Hepatocyte (in vitro differentiated cells): ENCODE data around the gene BUD31. TPM values are rescaled to one million over a fixed set of nuclear protein-coding genes. Genes with fewer than 3 reads are reported as not detected.

Experiments used
- DNase-seq: peaks from one replicate; pipeline ENCODE4 v3.0.0-alpha.2; 2016; ENCODE audit warnings: low spot score
- H2AFZ ChIP-seq: fragments of 200-600 bp; sonication (generic); 2 replicates; pipeline ENCODE4 v1.6.0; 2016; ENCODE audit warnings: antibody characterized with exemption, mild to moderate bottlenecking
- H3K27ac ChIP-seq: fragments of 200-600 bp; sonication (generic); 2 replicates; pipeline ENCODE4 v1.5.1; 2016; ENCODE audit warnings: mild to moderate bottlenecking
- H3K27me3 ChIP-seq: fragments of 200-600 bp; sonication (generic); 2 replicates; pipeline ENCODE4 v1.6.1; 2016
- H3K36me3 ChIP-seq: fragments of 200-600 bp; sonication (generic); replicated peaks from 2 replicates; pipeline ENCODE4 v1.5.1; 2016; ENCODE audit warnings: low read depth; ENCODE audit not compliant: insufficient read depth
- H3K4me1 ChIP-seq: fragments of 200-600 bp; sonication (generic); 2 replicates; pipeline ENCODE4 v1.5.1; 2016; ENCODE audit warnings: mild to moderate bottlenecking, moderate library complexity; ENCODE audit not compliant: insufficient read depth
- H3K4me2 ChIP-seq: fragments of 200-600 bp; sonication (generic); 2 replicates; pipeline ENCODE4 v1.6.0; 2016
- H3K4me3 ChIP-seq: fragments of 200-600 bp; sonication (generic); 2 replicates; pipeline ENCODE4 v1.5.1; 2016; ENCODE audit warnings: mild to moderate bottlenecking
- H3K79me2 ChIP-seq: fragments of 200-600 bp; sonication (generic); 2 replicates; pipeline ENCODE4 v1.6.0; 2017; ENCODE audit warnings: mild to moderate bottlenecking
- H3K9me2 ChIP-seq: fragments of 200-600 bp; sonication (generic); replicated peaks from 2 replicates; pipeline ENCODE4 v1.6.0; 2017; ENCODE audit warnings: mild to moderate bottlenecking; ENCODE audit not compliant: insufficient read depth
- H3K9me3 ChIP-seq: fragments of 200-600 bp; sonication (generic); 2 replicates; pipeline ENCODE4 v1.5.1; 2016; ENCODE audit warnings: low read depth, mild to moderate bottlenecking
- H4K20me1 ChIP-seq: fragments of 200-600 bp; sonication (generic); 2 replicates; pipeline ENCODE4 v1.6.0; 2016; ENCODE audit warnings: mild to moderate bottlenecking; ENCODE audit not compliant: insufficient read depth, poor library complexity, severe bottlenecking
- CTCF ChIP-seq: fragments of 200-600 bp; sonication (generic); IDR thresholded peaks from 2 replicates; pipeline ENCODE4 v1.5.1; 2016; ENCODE audit warnings: antibody characterized with exemption, mild to moderate bottlenecking; ENCODE audit not compliant: poor library complexity
- EZH2 ChIP-seq: fragments of 200-600 bp; sonication (generic); IDR thresholded peaks from 2 replicates; pipeline ENCODE4 v1.6.1; 2016; ENCODE audit warnings: antibody characterized with exemption, mild to moderate bottlenecking, borderline replicate concordance
- EZH2phosphoT487 ChIP-seq: fragments of 200-600 bp; sonication (generic); IDR thresholded peaks from one replicate; pipeline ENCODE4 v1.6.1; 2018; ENCODE audit warnings: antibody characterized with exemption, mild to moderate bottlenecking, low read depth, moderate library complexity; ENCODE audit not compliant: unreplicated experiment, severe bottlenecking
- WGBS: methylation state at CpG from one replicate; pipeline ENCODE4 v1.1.6; 2016; ENCODE audit warnings: low lambda C conversion rate; ENCODE audit errors: missing lambda C conversion rate; 5-methylcytosine and 5-hydroxymethylcytosine counted together
- polyA plus RNA-seq: library from polyadenylated mRNA; unstranded; fragments of >200 nt; fragmentation: Nextera tagmentation; extraction: Ambion mirVana; gene quantifications from 2 replicates; pipeline ENCODE4 v1.2.1, GENCODE V29; 2016
- total RNA-seq: library from RNA; depleted of rRNA; stranded (reverse); fragments of >200 nt; gene quantifications from 2 replicates; pipeline ENCODE4 v1.2.3, GENCODE V29; 2014

BUD31 gene
- 77.5 and 87.7 TPM in 2 replicates for total RNA-seq
- 233 and 235 TPM in 2 replicates for polyA plus RNA-seq

- Histone ChIP-seq H3K9me3 (no peaks in the 10 kb centered on the region), H3K4me3 (peak within 1 kb of the TSS; percentile 57), H4K20me1 (peaks cover 31% of the 10 kb centered on the region), H2AFZ (peak within 1 kb of the TSS; percentile 72), H3K27ac (peak within 1 kb of the TSS; percentile 95), H3K9me2 (no peaks in the 10 kb centered on the region), H3K4me2 (peak within 1 kb of the TSS; percentile 87), H3K79me2 (peaks cover 83% of the 10 kb centered on the region), H3K4me1 (peaks cover 23% of the 10 kb centered on the region), H3K27me3 (no peaks in the 10 kb centered on the region), H3K36me3 (no peaks in the 10 kb centered on the region)
- peak; percentile 94 for DNase-seq
- WGBS: under 1% methylated on average over 68 of the region's 72 CpGs
- TF ChIP-seq EZH2 (no peak), CTCF (no peak), EZH2phosphoT487 (no peak)
Measured at GRCh38 chr7:99408379-99409191, at the start of gene BUD31, which contains the start of gene PDAP1. BUD31 (plus strand) TSS chr7:99408969; CDS start chr7:99411093, 2,124 bp downstream. PDAP1 (minus strand) TSS chr7:99408597; CDS start chr7:99408548, 49 bp downstream.

GRCh38 chr7:99359465-99360154 lies 49.2 kb upstream of the BUD31 start:
- no peaks in the 10 kb centered on the region for H3K27me3 ChIP-seq
- no peak overlapping the region for H3K4me2 ChIP-seq
- no peaks in the 10 kb centered on the region for H3K4me1 ChIP-seq
- H3K9me3 ChIP-seq: no peaks in the 10 kb centered on the region
- no peak overlapping the region for H2AFZ ChIP-seq
- H3K27ac ChIP-seq: no peak overlapping the region
- H3K4me3 ChIP-seq: no peak overlapping the region
- DNase-seq: no peak
- H3K79me2 ChIP-seq: no peaks in the 10 kb centered on the region
- TF ChIP-seq EZH2phosphoT487 (no peak), EZH2 (no peak), CTCF (no peak)
- H3K9me2 ChIP-seq: no peaks in the 10 kb centered on the region
- 90% methylated on average over 22 of the region's 22 CpGs for WGBS
- H4K20me1 ChIP-seq: no peaks in the 10 kb centered on the region
- no peaks in the 10 kb centered on the region for H3K36me3 ChIP-seq

- TF ChIP-seq EZH2: no peak
- TF ChIP-seq EZH2phosphoT487: no peak
- no peak for TF ChIP-seq CTCF
Measured at GRCh38 chr7:99362801-99363200, 46.0 kb upstream of the BUD31 start.

More at GRCh38 chr7:99362801-99363200, 46.0 kb upstream of the BUD31 start:
- H3K4me3 ChIP-seq: no peak overlapping the region
- no peak overlapping the region for H3K4me2 ChIP-seq
- H3K27ac ChIP-seq: no peak overlapping the region
- no peaks in the 10 kb centered on the region for H3K79me2 ChIP-seq
- DNase-seq: no peak
- no peaks in the 10 kb centered on the region for H4K20me1 ChIP-seq
- no peaks in the 10 kb centered on the region for H3K36me3 ChIP-seq
- WGBS: 60% methylated on average over 3 of the region's 3 CpGs
- H3K4me1 ChIP-seq: no peaks in the 10 kb centered on the region
- H3K9me3 ChIP-seq: no peaks in the 10 kb centered on the region
- H2AFZ ChIP-seq: no peak overlapping the region
- H3K27me3 ChIP-seq: no peaks in the 10 kb centered on the region
- no peaks in the 10 kb centered on the region for H3K9me2 ChIP-seq
